K562 (cell line): ENCODE data around the gene PSAP. TPM values are rescaled to one million over a fixed set of nuclear protein-coding genes. Genes with fewer than 3 reads are reported as not detected.

Experiments used
- ATAC-seq: fragments of 200-7000 bp; cut with Tn5 transposase; 3 replicates; pipeline ENCODE4 v1.9.1; 2020; ENCODE audit warnings: moderate library complexity
- BruUV-seq: library from RNA; stranded (reverse); fragments of 400-500 nt; replicated peaks from 2 replicates; lab custom pipeline; 2021; lab: Mats Ljungman, UMichigan
- CTCF ChIA-PET: fragments of 300-600 bp; formaldehyde crosslinking; extraction: SDS; loops from one replicate; lab custom pipeline; 2021; ENCODE audit warnings: low intra/inter-chr PET ratio; lab: Yijun Ruan, JAX
- POLR2A ChIA-PET: fragments of 300-600, 350-650 bp; sonication (Branson Sonifier 250); formaldehyde crosslinking; extraction: SDS; loops from one replicate; lab custom pipeline; 2021; ENCODE audit warnings: antibody characterized with exemption, inconsistent platforms; lab: Yijun Ruan, JAX
- DNase-seq, 4 experiments: peaks; one replicate each; pipeline versions ENCODE4 v3.0.0 to v3.0.0-alpha.2; 2011 to 2018; ENCODE audit warnings: low spot score in 3 of 4, mixed read lengths in 3 of 4; ENCODE audit errors: extremely low read depth in 1 of 4
- FAIRE-seq: peaks from 2 replicates; lab custom pipeline; 2011; peaks lifted over from hg19 to GRCh38; lab: Jason Lieb, UNC
- H2AFZ ChIP-seq: 2 replicates; pipeline ENCODE4 v1.6.0; 2011; ENCODE audit warnings: low read depth, low read length, control low read depth, inconsistent platforms
- H3K27ac ChIP-seq: fragments of 200-600 bp; 3 replicates; pipeline ENCODE4 v1.8.0; 2011; ENCODE audit warnings: low read depth, mild to moderate bottlenecking, control low read depth, inconsistent platforms, low read length, moderate library complexity, mixed read lengths; ENCODE audit errors: extremely low read depth
- H3K27me3 ChIP-seq, 2 experiments: fragments of 300-600 bp in 1 of 2; 2 replicates in 1 of 2; 3 replicates in 1 of 2; pipeline versions ENCODE4 v1.6.0 to v1.8.0; 2011; ENCODE audit warnings: inconsistent platforms in 2 of 2, low read length in 2 of 2, mild to moderate bottlenecking in 1 of 2, mixed read lengths in 1 of 2, moderate library complexity in 1 of 2; ENCODE audit not compliant: control insufficient read depth in 2 of 2, insufficient read depth in 2 of 2
- H3K36me3 ChIP-seq: fragments of 300-600 bp; 3 replicates; pipeline ENCODE4 v1.8.0; 2011; ENCODE audit warnings: mild to moderate bottlenecking, low read length, inconsistent platforms; ENCODE audit not compliant: control insufficient read depth, insufficient read depth
- H3K4me1 ChIP-seq, 2 experiments: fragments of 200-600 bp in 1 of 2; replicated peaks in 1 of 2; 2 replicates in 1 of 2; 3 replicates in 1 of 2; pipeline versions ENCODE4 v1.5.1 to v1.8.0; 2011; ENCODE audit warnings: inconsistent platforms in 2 of 2, low read length in 2 of 2, mild to moderate bottlenecking in 1 of 2, mixed read lengths in 1 of 2, moderate library complexity in 1 of 2; ENCODE audit not compliant: control insufficient read depth in 2 of 2, insufficient read depth in 2 of 2
- H3K4me2 ChIP-seq: 2 replicates; pipeline ENCODE4 v1.6.1; 2011; ENCODE audit warnings: low read length, control low read depth, inconsistent platforms, mixed read lengths; ENCODE audit not compliant: insufficient read depth
- H3K4me3 ChIP-seq: fragments of 200-600 bp; sonication (generic), shearing (Covaris generic); 2 replicates; pipeline ENCODE4 v1.5.1; 2016; ENCODE audit warnings: control low read depth, inconsistent platforms
- H3K79me2 ChIP-seq: fragments of 200-600 bp; 3 replicates; pipeline ENCODE4 v1.8.0; 2011; ENCODE audit warnings: low read length, inconsistent platforms; ENCODE audit not compliant: control insufficient read depth, insufficient read depth
- H3K9ac ChIP-seq, 2 experiments: 2 replicates each; pipeline versions ENCODE4 v1.6.0 to v1.6.1; 2011; ENCODE audit warnings: low read depth in 2 of 2, low read length in 2 of 2, control low read depth in 1 of 2, inconsistent platforms in 1 of 2, mild to moderate bottlenecking in 1 of 2, mixed read lengths in 1 of 2; ENCODE audit not compliant: insufficient read depth in 1 of 2
- H3K9me1 ChIP-seq: one replicate; pipeline ENCODE4 v1.6.0; 2011; ENCODE audit warnings: inconsistent platforms, mild to moderate bottlenecking, low read length, moderate library complexity; ENCODE audit not compliant: control insufficient read depth, insufficient read depth
- H3K9me3 ChIP-seq: replicated peaks from 2 replicates; pipeline ENCODE4 v1.5.1; 2011; ENCODE audit warnings: low read depth, low read length, inconsistent platforms; ENCODE audit not compliant: control insufficient read depth, insufficient read depth
- H4K20me1 ChIP-seq: replicated peaks from 2 replicates; pipeline ENCODE4 v1.6.1; 2011; ENCODE audit warnings: low read length, inconsistent platforms, mixed read lengths; ENCODE audit not compliant: control insufficient read depth, insufficient read depth
- CHD4 ChIP-seq: fragments of 200-600 bp; sonication (generic); IDR thresholded peaks from 3 replicates; pipeline ENCODE4 v1.6.1; 2012; ENCODE audit warnings: low read depth, mild to moderate bottlenecking, mixed read lengths, low read length, inconsistent platforms; ENCODE audit not compliant: insufficient read depth, insufficient replicate concordance, poor library complexity, severe bottlenecking
- CREM ChIP-seq: IDR thresholded peaks from 2 replicates; pipeline ENCODE4 v1.6.1; 2014; ENCODE audit warnings: antibody characterized with exemption, low read depth
- ESRRA ChIP-seq: fragments of 450-650 bp; IDR thresholded peaks from 2 replicates; pipeline ENCODE4 v1.6.1; 2014; ENCODE audit warnings: low read depth, mild to moderate bottlenecking, moderate library complexity, borderline replicate concordance
- WGBS: fragments of 100-300 bp; shearing (Covaris generic); methylation state at CpG from one replicate; pipeline ENCODE4 v1.1.6; 2016; ENCODE audit warnings: low coverage, mixed read lengths; ENCODE audit not compliant: insufficient coverage; ENCODE audit errors: missing lambda C conversion rate; 5-methylcytosine and 5-hydroxymethylcytosine counted together
- in situ Hi-C: fragments of 300-500 bp; cut with MboI; formaldehyde crosslinking; loops from 4 replicates; pipeline ENCODE4 v1.15.0; 2018; ENCODE audit warnings: inconsistent platforms, mixed read lengths
- intact Hi-C: fragments of 100-400 bp; cut with micrococcal nuclease; formaldehyde crosslinking; loops from 2 replicates; pipeline ENCODE4 v1.14.2; 2022
- polyA plus RNA-seq, 8 experiments: library from polyadenylated mRNA; depleted of rRNA in 4 of 8; stranded (reverse) in 5 of 8; unstranded in 3 of 8; fragments of >200 nt; fragmentation: Nextera tagmentation in 2 of 8; fragmentation: Illumina TruSeq in 1 of 8; extraction: Ambion mirVana in 2 of 8; extraction: Trizol in 1 of 8; gene quantifications; 2 replicates each; pipeline versions ENCODE4 v1.2.1 to v1.2.3, GENCODE V29; 2011 to 2014; ENCODE audit warnings: inconsistent platforms in 1 of 8, missing spikeins in 1 of 8
- total RNA-seq, 7 experiments: library from RNA; depleted of rRNA in 6 of 7; stranded (reverse); fragments of >200 nt in 6 of 7; fragmentation: Illumina TruSeq in 2 of 7; extraction: Trizol in 2 of 7; gene quantifications; 2 replicates each; pipeline versions ENCODE4 v1.2.1 to v1.2.3, GENCODE V29; 2011 to 2021; ENCODE audit warnings: low replicate concordance in 1 of 7

Gene PSAP
- total and polyA plus RNA-seq, 9 of the 15 experiments (the other 6 are each of a cell fraction or from before 2014, with no cell fraction given) = 245 to 700 (median 429) TPM

GRCh38 chr10:71900441-71901180 lies 49.6 kb upstream of the PSAP start:
- CTCF ChIA-PET = interaction anchor here (7.0 to 7.4 kb wide), 2 partner anchors 146 to 438 kb away, joined by 55 to 159 read pairs; no protein-coding TSS in a partner anchor
- no peak for DNase-seq

More at GRCh38 chr10:71900441-71901180, 49.6 kb upstream of the PSAP start:
- BruUV-seq = no TSS peak
- WGBS = 19% methylated on average over 14 of the region's 14 CpGs
- ATAC-seq (no peak), FAIRE-seq (no peak)
- in situ Hi-C loops = loop anchor here (10.0 kb wide), 1 partner anchor 324 kb away; no protein-coding TSS in a partner anchor
- Histone ChIP-seq H3K27me3 (peaks cover 0 to 3% of the 10 kb centered on the region in 2 experiments; a peak in 2 of 5 replicates), H2AFZ (no peak overlapping the region), H3K36me3 (no peaks in the 10 kb centered on the region), H3K4me1 (peaks cover 0 to 3% of the 10 kb centered on the region in 2 experiments; a peak in 2 of 5 replicates), H3K79me2 (no peaks in the 10 kb centered on the region), H3K4me2 (no peak overlapping the region), H4K20me1 (no peaks in the 10 kb centered on the region), H3K9me1 (no peaks in the 10 kb centered on the region), H3K9ac (peak overlapping the region in 1 of 2 experiments; percentile 27; a peak in 1 of 4 replicates), H3K27ac (no peak overlapping the region), H3K4me3 (no peak overlapping the region), H3K9me3 (no peaks in the 10 kb centered on the region)
- POLR2A ChIA-PET = interaction anchor here (0.6 to 0.7 kb wide), 3 partner anchors 18 to 160 kb away, joined by 3 to 4 read pairs (median 3); no protein-coding TSS in a partner anchor
- TF ChIP-seq CHD4 (no peak), ESRRA (0 out of 2 replicates have a peak, but pooled peaks have one; percentile 5), CREM (no peak)
- TF ChIP-seq, all 486 proteins: peak for 1
- intact Hi-C loops = no loop called here
